OCI-LY1 (cell line): ENCODE measurements around the gene CLEC11A.

Source experiments
- H2AFZ ChIP-seq: fragments of 200-600 bp; sonication (generic), shearing (Covaris generic); 2 replicates; pipeline ENCODE4 v1.6.0; 2014; ENCODE audit warnings: antibody characterized with exemption, mild to moderate bottlenecking, low read length
- H3F3A ChIP-seq: fragments of 200-600 bp; sonication (generic), shearing (Covaris generic); 2 replicates; pipeline ENCODE4 v1.6.0; 2014; ENCODE audit warnings: mild to moderate bottlenecking, antibody characterized with exemption, low read length, moderate library complexity; ENCODE audit not compliant: insufficient read depth
- H3K27ac ChIP-seq: fragments of 200-600 bp; sonication (generic); 2 replicates; pipeline ENCODE4 v1.5.1; 2014; ENCODE audit warnings: low read length, mixed run types, mild to moderate bottlenecking, low read depth; ENCODE audit not compliant: poor library complexity, severe bottlenecking
- H3K27me3 ChIP-seq: fragments of 200-600 bp; sonication (generic); 2 replicates; pipeline ENCODE4 v1.6.0; 2014; ENCODE audit warnings: antibody characterized with exemption, mild to moderate bottlenecking, low read length, moderate library complexity; ENCODE audit not compliant: insufficient read depth
- H3K36me3 ChIP-seq: fragments of 200-600 bp; sonication (generic); 2 replicates; pipeline ENCODE4 v1.6.1; 2014; ENCODE audit warnings: mild to moderate bottlenecking, antibody characterized with exemption, low read length, moderate library complexity, mixed read lengths; ENCODE audit not compliant: insufficient read depth
- H3K4me1 ChIP-seq: fragments of 200-600 bp; sonication (generic); 2 replicates; pipeline ENCODE4 v1.5.1; 2014; ENCODE audit warnings: mild to moderate bottlenecking, low read length, moderate library complexity; ENCODE audit not compliant: insufficient read depth, severe bottlenecking
- H3K4me2 ChIP-seq: fragments of 200-600 bp; sonication (generic), shearing (Covaris generic); 2 replicates; pipeline ENCODE4 v1.6.1; 2014; ENCODE audit warnings: low read length
- H3K4me3 ChIP-seq: fragments of 200-600 bp; sonication (generic); 2 replicates; pipeline ENCODE4 v1.5.1; 2014; ENCODE audit warnings: low read length, low read depth, mild to moderate bottlenecking, mixed read lengths; ENCODE audit not compliant: poor library complexity, severe bottlenecking
- H3K79me2 ChIP-seq: fragments of 200-600 bp; shearing (Covaris generic); 2 replicates; pipeline ENCODE4 v1.6.1; 2016; ENCODE audit warnings: mixed run types, low read length, mixed read lengths; ENCODE audit not compliant: insufficient read depth
- H3K9ac ChIP-seq: fragments of 200-600 bp; sonication (generic), shearing (Covaris generic); 2 replicates; pipeline ENCODE4 v1.6.1; 2014; ENCODE audit warnings: mild to moderate bottlenecking, low read length, mixed read lengths
- H3K9me2 ChIP-seq: fragments of 200-600 bp; sonication (generic), shearing (Covaris generic); 2 replicates; pipeline ENCODE4 v1.6.1; 2014; ENCODE audit warnings: low read depth, mild to moderate bottlenecking, low read length, mixed read lengths
- H3K9me3 ChIP-seq: fragments of 200-600 bp; shearing (Covaris generic); 2 replicates; pipeline ENCODE4 v1.6.1; 2014; ENCODE audit warnings: low read length, mixed read lengths
- H4K20me1 ChIP-seq: fragments of 200-600 bp; sonication (generic), shearing (Covaris generic); 2 replicates; pipeline ENCODE4 v1.6.0; 2016; ENCODE audit warnings: mild to moderate bottlenecking, low read length; ENCODE audit not compliant: insufficient read depth
- EZH2 ChIP-seq: fragments of 200-600 bp; sonication (generic), shearing (Covaris generic); IDR thresholded peaks from 2 replicates; pipeline ENCODE4 v1.8.0; 2017; ENCODE audit warnings: borderline replicate concordance, mixed run types, mild to moderate bottlenecking, antibody characterized with exemption, low read length, moderate library complexity, mixed read lengths
- TF ChIP-seq, protein P1 (sequence below): fragments of 200-600 bp; sonication (generic), shearing (Covaris generic); IDR thresholded peaks from 2 replicates; pipeline ENCODE4 v1.5.1; 2017; ENCODE audit warnings: mild to moderate bottlenecking, antibody characterized with exemption, low read length, moderate library complexity, mixed read lengths

Gene CLEC11A

DNA sequence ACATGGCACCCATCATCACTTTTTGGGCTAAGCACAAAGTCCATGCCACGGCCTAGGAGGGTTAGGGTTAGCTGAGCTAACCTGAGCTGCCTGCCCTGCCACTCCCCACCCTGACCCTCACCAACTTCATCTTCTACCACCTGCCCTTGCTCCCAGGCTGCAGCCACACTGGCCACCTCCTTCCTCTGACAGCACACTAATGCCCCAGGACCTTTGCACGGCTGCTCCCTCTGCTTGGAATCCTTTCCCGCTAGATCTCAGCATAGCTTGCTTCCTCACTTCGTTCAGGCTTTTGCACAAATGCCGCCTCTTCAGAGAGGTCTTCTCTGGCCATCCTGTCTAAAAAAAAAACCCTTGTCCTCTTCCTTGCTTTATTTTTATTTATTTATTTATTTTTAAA is 16.8 kb upstream of the CLEC11A start:
- Histone ChIP-seq H3K27ac (no peak overlapping the region), H3K9me3 (no peaks in the 10 kb centered on the region), H4K20me1 (no peaks in the 10 kb centered on the region), H3K4me2 (no peak overlapping the region), H3K27me3 (no peaks in the 10 kb centered on the region; the same call in 1 of the 2 replicates), H3K4me3 (no peak overlapping the region), H3K9me2 (no peaks in the 10 kb centered on the region), H3K9ac (no peak overlapping the region), H3K4me1 (no peaks in the 10 kb centered on the region), H3K36me3 (no peaks in the 10 kb centered on the region), H2AFZ (no peak overlapping the region), H3F3A (no peaks in the 10 kb centered on the region), H3K79me2 (no peaks in the 10 kb centered on the region)
- TF ChIP-seq, protein P1, sequence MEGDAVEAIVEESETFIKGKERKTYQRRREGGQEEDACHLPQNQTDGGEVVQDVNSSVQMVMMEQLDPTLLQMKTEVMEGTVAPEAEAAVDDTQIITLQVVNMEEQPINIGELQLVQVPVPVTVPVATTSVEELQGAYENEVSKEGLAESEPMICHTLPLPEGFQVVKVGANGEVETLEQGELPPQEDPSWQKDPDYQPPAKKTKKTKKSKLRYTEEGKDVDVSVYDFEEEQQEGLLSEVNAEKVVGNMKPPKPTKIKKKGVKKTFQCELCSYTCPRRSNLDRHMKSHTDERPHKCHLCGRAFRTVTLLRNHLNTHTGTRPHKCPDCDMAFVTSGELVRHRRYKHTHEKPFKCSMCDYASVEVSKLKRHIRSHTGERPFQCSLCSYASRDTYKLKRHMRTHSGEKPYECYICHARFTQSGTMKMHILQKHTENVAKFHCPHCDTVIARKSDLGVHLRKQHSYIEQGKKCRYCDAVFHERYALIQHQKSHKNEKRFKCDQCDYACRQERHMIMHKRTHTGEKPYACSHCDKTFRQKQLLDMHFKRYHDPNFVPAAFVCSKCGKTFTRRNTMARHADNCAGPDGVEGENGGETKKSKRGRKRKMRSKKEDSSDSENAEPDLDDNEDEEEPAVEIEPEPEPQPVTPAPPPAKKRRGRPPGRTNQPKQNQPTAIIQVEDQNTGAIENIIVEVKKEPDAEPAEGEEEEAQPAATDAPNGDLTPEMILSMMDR: no peak
- TF ChIP-seq EZH2: no peak

DNA sequence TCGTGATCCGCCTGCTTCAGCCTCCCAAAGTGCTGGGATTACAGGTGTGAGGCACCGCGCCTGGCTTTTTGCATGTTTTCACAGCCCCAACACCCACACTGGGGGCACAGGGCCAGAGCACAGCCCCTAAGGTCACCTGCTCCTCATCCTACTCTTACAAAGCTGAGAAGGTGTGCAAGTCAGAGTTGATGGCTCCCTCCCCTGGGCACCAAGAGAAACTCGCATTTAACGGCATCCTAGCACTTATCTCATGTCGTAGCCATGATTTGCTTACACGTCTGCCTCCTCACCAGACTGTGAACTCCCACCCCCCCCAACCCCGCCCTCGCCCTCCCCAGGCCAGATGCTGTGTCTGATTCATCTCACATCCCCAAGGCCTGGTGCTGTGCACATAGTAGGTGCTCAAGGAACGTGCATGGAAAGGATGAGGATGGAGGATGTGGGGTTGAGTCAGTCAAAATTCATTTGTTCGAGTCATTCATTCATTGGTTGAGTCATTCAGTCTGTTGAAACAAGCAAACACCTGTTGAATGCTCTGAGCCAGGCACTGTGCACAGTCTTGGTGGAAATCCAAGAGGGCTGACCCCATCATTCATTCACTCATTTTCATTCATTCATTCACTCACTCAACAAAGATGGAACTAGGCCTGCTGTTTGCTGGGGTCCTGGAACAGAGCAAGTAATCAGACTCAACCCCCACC is 14.8 kb upstream of the CLEC11A start:
- TF ChIP-seq EZH2: no peak
- TF ChIP-seq, protein P1: no peak
- Histone ChIP-seq H3K9me3 (no peaks in the 10 kb centered on the region), H3K4me1 (no peaks in the 10 kb centered on the region), H3F3A (no peaks in the 10 kb centered on the region), H2AFZ (no peak overlapping the region), H3K4me2 (no peak overlapping the region), H3K9ac (no peak overlapping the region), H4K20me1 (no peaks in the 10 kb centered on the region), H3K36me3 (no peaks in the 10 kb centered on the region), H3K79me2 (no peaks in the 10 kb centered on the region), H3K27ac (no peak overlapping the region), H3K4me3 (no peak overlapping the region), H3K27me3 (no peaks in the 10 kb centered on the region; the same call in 1 of the 2 replicates), H3K9me2 (no peaks in the 10 kb centered on the region)

DNA sequence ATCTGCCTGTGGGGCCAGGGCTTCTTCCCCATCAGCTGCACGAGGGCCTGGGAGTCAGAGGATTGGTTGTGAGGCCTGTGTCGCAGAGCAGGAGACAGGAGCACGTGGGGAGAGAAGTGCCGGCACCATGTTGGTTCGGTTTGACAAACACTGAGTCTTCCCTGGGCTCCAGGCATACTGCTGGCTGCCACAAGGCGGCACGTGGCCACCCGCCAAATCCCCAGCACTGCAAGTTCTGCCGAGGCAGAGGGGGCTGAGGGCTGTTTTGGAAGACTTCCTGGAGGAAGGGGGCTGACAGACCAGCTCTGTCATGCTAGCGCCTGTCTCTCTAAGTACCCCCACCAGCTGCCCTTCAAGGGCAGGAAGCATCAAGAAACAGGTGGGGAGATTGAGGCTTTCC is 13.1 kb upstream of the CLEC11A start:
- no peak overlapping the region for H2AFZ ChIP-seq
- no peaks in the 10 kb centered on the region for H3K9me2 ChIP-seq
- H3K27ac ChIP-seq: no peak overlapping the region
- no peaks in the 10 kb centered on the region; the same call in 1 of the 2 replicates for H3K27me3 ChIP-seq
- no peak overlapping the region for H3K4me2 ChIP-seq
- H3K4me3 ChIP-seq: no peak overlapping the region
- no peak for TF ChIP-seq EZH2
- TF ChIP-seq, protein P1: no peak
- no peaks in the 10 kb centered on the region for H4K20me1 ChIP-seq
- no peaks in the 10 kb centered on the region for H3K36me3 ChIP-seq
- H3K79me2 ChIP-seq: no peaks in the 10 kb centered on the region
- no peak overlapping the region for H3K9ac ChIP-seq
- H3K9me3 ChIP-seq: no peaks in the 10 kb centered on the region
- no peaks in the 10 kb centered on the region for H3F3A ChIP-seq
- H3K4me1 ChIP-seq: no peaks in the 10 kb centered on the region
